GM23338 (cell line): ENCODE measurements around the gene THADA. TPM values are rescaled to one million over a fixed set of nuclear protein-coding genes. Genes with fewer than 3 reads are reported as not detected.
A peak's percentile ranks its signal among the peaks of the same experiment; 100 is the strongest.

Source experiments
- ATAC-seq: fragments of 200-7000 bp; cut with Tn5 transposase; 3 replicates; pipeline ENCODE4 v1.9.1; 2020
- DNase-seq: peaks from one replicate; pipeline ENCODE4 v3.0.0-alpha.2; 2015; ENCODE audit warnings: low spot score
- H2AFZ ChIP-seq: fragments of 200-600 bp; sonication (generic); 2 replicates; pipeline ENCODE4 v1.8.0; 2016; ENCODE audit warnings: antibody characterized with exemption, mild to moderate bottlenecking, moderate library complexity
- H3F3A ChIP-seq: fragments of 200-600 bp; sonication (generic); replicated peaks from 2 replicates; pipeline ENCODE4 v1.8.0; 2017; ENCODE audit warnings: antibody characterized with exemption, mixed run types, low read depth
- H3K27ac ChIP-seq: fragments of 200-600 bp; sonication (generic); 2 replicates; pipeline ENCODE4 v1.6.1; 2016; ENCODE audit warnings: low read depth
- H3K27me3 ChIP-seq: fragments of 200-600 bp; sonication (generic); 2 replicates; pipeline ENCODE4 v1.8.0; 2016; ENCODE audit warnings: mild to moderate bottlenecking, mixed run types, moderate library complexity; ENCODE audit not compliant: insufficient read depth
- H3K36me3 ChIP-seq: fragments of 200-600 bp; sonication (generic); 2 replicates; pipeline ENCODE4 v1.8.0; 2016; ENCODE audit warnings: mild to moderate bottlenecking; ENCODE audit not compliant: insufficient read depth
- H3K4me1 ChIP-seq: fragments of 200-600 bp; sonication (generic); 2 replicates; pipeline ENCODE4 v1.8.0; 2016; ENCODE audit warnings: mild to moderate bottlenecking, moderate library complexity; ENCODE audit not compliant: insufficient read depth
- H3K4me2 ChIP-seq: fragments of 200-600 bp; sonication (generic); 2 replicates; pipeline ENCODE4 v1.7.1; 2017; ENCODE audit warnings: mixed run types
- H3K4me3 ChIP-seq: fragments of 200-600 bp; sonication (generic); 2 replicates; pipeline ENCODE4 v1.6.1; 2016; ENCODE audit warnings: mixed run types
- H3K79me2 ChIP-seq: fragments of 200-600 bp; sonication (generic); replicated peaks from 2 replicates; pipeline ENCODE4 v1.8.0; 2017; ENCODE audit warnings: mild to moderate bottlenecking; ENCODE audit not compliant: insufficient read depth
- H3K9me2 ChIP-seq: fragments of 200-600 bp; sonication (generic); 2 replicates; pipeline ENCODE4 v1.8.0; 2017; ENCODE audit not compliant: insufficient read depth
- H4K20me1 ChIP-seq: fragments of 200-600 bp; sonication (generic); replicated peaks from 2 replicates; pipeline ENCODE4 v1.8.0; 2017; ENCODE audit warnings: mild to moderate bottlenecking; ENCODE audit not compliant: insufficient read depth
- H3K27ac Mint-ChIP-seq: 2 replicates; pipeline ENCODE4 v1.8.0; 2020; ENCODE audit warnings: inconsistent platforms, mild to moderate bottlenecking, moderate library complexity, mixed read lengths
- H3K27me3 Mint-ChIP-seq: 3 replicates; pipeline ENCODE4 v1.8.0; 2022; ENCODE audit warnings: low read depth, mild to moderate bottlenecking, moderate library complexity, mixed read lengths, inconsistent platforms; ENCODE audit not compliant: insufficient read depth, poor library complexity
- H3K36me3 Mint-ChIP-seq: 3 replicates; pipeline ENCODE4 v1.8.0; 2021; ENCODE audit warnings: low read depth, mild to moderate bottlenecking, inconsistent platforms, moderate library complexity, mixed read lengths
- H3K4me1 Mint-ChIP-seq: 3 replicates; pipeline ENCODE4 v1.8.0; 2020; ENCODE audit warnings: mild to moderate bottlenecking, inconsistent platforms, mixed read lengths
- H3K4me3 Mint-ChIP-seq: 3 replicates; pipeline ENCODE4 v1.8.0; 2021; ENCODE audit warnings: moderate library complexity, mild to moderate bottlenecking, inconsistent platforms, mixed read lengths
- H3K9me3 Mint-ChIP-seq: 3 replicates; pipeline ENCODE4 v1.8.0; 2020; ENCODE audit warnings: moderate library complexity, mild to moderate bottlenecking, inconsistent platforms, mixed read lengths
- CREB1 ChIP-seq: fragments of 250-450 bp; sonication (Bioruptor Pico); IDR thresholded peaks from 2 replicates; pipeline ENCODE4 v1.5.0; 2020; ENCODE audit warnings: low read depth, mild to moderate bottlenecking, moderate library complexity
- POLR2AphosphoS5 ChIP-seq: IDR thresholded peaks from 2 replicates; pipeline ENCODE4 v1.6.1; 2016; ENCODE audit warnings: antibody characterized with exemption, low read depth
- ZNF331 ChIP-seq: fragments of 250-450 bp; sonication (Bioruptor Pico); IDR thresholded peaks from 2 replicates; pipeline ENCODE4 v1.5.0; 2020; ENCODE audit warnings: low read depth, mild to moderate bottlenecking, moderate library complexity
- polyA plus RNA-seq: library from polyadenylated mRNA; unstranded; fragments of >200 nt; fragmentation: Nextera tagmentation; extraction: Ambion mirVana; gene quantifications from 2 replicates; pipeline ENCODE4 v1.2.1, GENCODE V29; 2016
- total RNA-seq: library from RNA; depleted of rRNA; stranded (reverse); fragments of >200 nt; shearing (Covaris generic); gene quantifications from 2 replicates; pipeline ENCODE4 v1.2.3, GENCODE V29; 2014
- TF ChIP-seq, protein P1 (sequence below), 2 experiments: fragments of 200-600 bp in 1 of 2; sonication (generic) in 1 of 2; conservative IDR thresholded peaks; 2 replicates each; pipeline versions ENCODE4 v1.5.1 to v1.6.1; 2016 to 2017; ENCODE audit warnings: antibody characterized with exemption in 2 of 2, low read depth in 2 of 2, mild to moderate bottlenecking in 2 of 2, moderate library complexity in 1 of 2
- TF ChIP-seq, protein P2 (sequence below): IDR thresholded peaks from one replicate; pipeline ENCODE4 v1.6.1; 2018; ENCODE audit warnings: antibody characterized with exemption; ENCODE audit not compliant: unreplicated experiment
- TF ChIP-seq, protein P3 (sequence below): fragments of 250-450 bp; sonication (Bioruptor Pico); IDR thresholded peaks from 2 replicates; pipeline ENCODE4 v1.5.0; 2020; ENCODE audit warnings: mild to moderate bottlenecking, moderate library complexity
- TF ChIP-seq, protein P4 (sequence below): IDR thresholded peaks from 2 replicates; pipeline ENCODE4 v1.6.1; 2016; ENCODE audit warnings: antibody characterized with exemption

The THADA gene
- total and polyA plus RNA-seq, 2 experiments from 2014 or later, result 17.0 to 30.7 TPM

DNA sequence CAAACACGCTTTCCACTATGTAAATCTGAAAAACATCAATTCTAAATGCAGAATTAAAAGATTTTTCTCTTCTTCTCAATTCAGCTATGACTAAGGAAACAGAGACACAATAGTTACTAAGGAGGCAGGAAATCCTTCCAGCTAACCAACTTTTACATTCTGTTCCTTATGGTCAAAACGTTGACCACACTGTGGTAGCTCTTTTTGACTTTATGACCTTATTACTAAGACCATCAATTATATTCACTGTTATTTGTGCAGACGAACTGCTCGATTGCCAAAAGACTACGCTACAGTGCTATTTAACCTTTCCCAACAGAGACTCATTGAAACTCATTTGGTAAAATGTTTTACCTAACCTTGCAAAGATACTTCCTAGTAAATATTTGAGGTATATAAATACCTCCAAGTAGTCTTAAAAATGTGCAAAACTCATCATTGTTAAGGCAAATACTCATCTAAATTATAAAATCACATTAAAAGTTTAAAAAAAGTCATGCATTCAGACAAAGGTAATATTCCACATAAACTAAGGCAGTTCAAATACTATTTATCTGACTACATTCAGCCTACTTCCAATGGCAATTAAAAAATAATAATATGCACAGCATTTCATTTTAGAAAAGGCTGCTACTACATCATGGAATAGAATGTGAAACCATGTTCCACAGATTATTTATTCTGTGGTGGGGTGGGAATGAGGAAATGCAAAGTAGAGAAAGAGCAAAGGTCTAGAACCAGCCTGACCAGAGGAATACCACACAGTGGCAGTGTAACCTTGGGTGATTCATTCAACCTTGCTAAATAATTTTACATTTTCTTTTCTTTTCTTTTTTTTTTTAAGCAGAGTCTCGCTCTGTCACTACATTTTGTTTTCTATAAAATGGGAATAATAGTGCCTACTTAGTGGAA is 139.9 kb downstream of the THADA start:
- Mint-ChIP-seq H3K4me3 (no peak overlapping the region), H3K4me1 (peaks cover 15% of the 10 kb centered on the region), H3K27ac (peak overlapping the region; percentile 47; the same call in 1 of the 2 replicates), H3K36me3 (no peaks in the 10 kb centered on the region), H3K27me3 (no peaks in the 10 kb centered on the region), H3K9me3 (no peaks in the 10 kb centered on the region)
- TF ChIP-seq CREB1 (no peak), POLR2AphosphoS5 (no peak)
- TF ChIP-seq, protein P1, sequence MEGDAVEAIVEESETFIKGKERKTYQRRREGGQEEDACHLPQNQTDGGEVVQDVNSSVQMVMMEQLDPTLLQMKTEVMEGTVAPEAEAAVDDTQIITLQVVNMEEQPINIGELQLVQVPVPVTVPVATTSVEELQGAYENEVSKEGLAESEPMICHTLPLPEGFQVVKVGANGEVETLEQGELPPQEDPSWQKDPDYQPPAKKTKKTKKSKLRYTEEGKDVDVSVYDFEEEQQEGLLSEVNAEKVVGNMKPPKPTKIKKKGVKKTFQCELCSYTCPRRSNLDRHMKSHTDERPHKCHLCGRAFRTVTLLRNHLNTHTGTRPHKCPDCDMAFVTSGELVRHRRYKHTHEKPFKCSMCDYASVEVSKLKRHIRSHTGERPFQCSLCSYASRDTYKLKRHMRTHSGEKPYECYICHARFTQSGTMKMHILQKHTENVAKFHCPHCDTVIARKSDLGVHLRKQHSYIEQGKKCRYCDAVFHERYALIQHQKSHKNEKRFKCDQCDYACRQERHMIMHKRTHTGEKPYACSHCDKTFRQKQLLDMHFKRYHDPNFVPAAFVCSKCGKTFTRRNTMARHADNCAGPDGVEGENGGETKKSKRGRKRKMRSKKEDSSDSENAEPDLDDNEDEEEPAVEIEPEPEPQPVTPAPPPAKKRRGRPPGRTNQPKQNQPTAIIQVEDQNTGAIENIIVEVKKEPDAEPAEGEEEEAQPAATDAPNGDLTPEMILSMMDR (conservative IDR thresholded peaks at IDR 0.05; ENCODE audit: low read depth in 2 of 2), result peak in 1 of 2 experiments; percentile 26; a peak in 2 of 4 replicates
- TF ChIP-seq, protein P2, sequence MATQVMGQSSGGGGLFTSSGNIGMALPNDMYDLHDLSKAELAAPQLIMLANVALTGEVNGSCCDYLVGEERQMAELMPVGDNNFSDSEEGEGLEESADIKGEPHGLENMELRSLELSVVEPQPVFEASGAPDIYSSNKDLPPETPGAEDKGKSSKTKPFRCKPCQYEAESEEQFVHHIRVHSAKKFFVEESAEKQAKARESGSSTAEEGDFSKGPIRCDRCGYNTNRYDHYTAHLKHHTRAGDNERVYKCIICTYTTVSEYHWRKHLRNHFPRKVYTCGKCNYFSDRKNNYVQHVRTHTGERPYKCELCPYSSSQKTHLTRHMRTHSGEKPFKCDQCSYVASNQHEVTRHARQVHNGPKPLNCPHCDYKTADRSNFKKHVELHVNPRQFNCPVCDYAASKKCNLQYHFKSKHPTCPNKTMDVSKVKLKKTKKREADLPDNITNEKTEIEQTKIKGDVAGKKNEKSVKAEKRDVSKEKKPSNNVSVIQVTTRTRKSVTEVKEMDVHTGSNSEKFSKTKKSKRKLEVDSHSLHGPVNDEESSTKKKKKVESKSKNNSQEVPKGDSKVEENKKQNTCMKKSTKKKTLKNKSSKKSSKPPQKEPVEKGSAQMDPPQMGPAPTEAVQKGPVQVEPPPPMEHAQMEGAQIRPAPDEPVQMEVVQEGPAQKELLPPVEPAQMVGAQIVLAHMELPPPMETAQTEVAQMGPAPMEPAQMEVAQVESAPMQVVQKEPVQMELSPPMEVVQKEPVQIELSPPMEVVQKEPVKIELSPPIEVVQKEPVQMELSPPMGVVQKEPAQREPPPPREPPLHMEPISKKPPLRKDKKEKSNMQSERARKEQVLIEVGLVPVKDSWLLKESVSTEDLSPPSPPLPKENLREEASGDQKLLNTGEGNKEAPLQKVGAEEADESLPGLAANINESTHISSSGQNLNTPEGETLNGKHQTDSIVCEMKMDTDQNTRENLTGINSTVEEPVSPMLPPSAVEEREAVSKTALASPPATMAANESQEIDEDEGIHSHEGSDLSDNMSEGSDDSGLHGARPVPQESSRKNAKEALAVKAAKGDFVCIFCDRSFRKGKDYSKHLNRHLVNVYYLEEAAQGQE, result no peak
- no peak for DNase-seq
- no peak overlapping the region for H3K4me2 ChIP-seq
- no peaks in the 10 kb centered on the region for H3K36me3 ChIP-seq
- no peak overlapping the region for H3K4me3 ChIP-seq
- no peaks in the 10 kb centered on the region for H3K4me1 ChIP-seq
- H3K9me2 ChIP-seq, result no peaks in the 10 kb centered on the region
- H4K20me1 ChIP-seq, result no peaks in the 10 kb centered on the region
- H2AFZ ChIP-seq, result no peak overlapping the region
- H3K27me3 ChIP-seq, result no peaks in the 10 kb centered on the region
- peak; percentile 38; the same call in 2 of the 3 replicates for ATAC-seq
- H3K79me2 ChIP-seq, result no peaks in the 10 kb centered on the region
- H3K27ac ChIP-seq, result no peak overlapping the region
- no peaks in the 10 kb centered on the region for H3F3A ChIP-seq

- H3K27ac ChIP-seq, result no peak overlapping the region
- Mint-ChIP-seq H3K27ac (no peak overlapping the region; the same call in 1 of the 2 replicates), H3K4me3 (no peak overlapping the region), H3K27me3 (no peaks in the 10 kb centered on the region), H3K4me1 (peaks cover 15% of the 10 kb centered on the region), H3K36me3 (no peaks in the 10 kb centered on the region), H3K9me3 (no peaks in the 10 kb centered on the region)
- no peak overlapping the region for H2AFZ ChIP-seq
- no peak overlapping the region for H3K4me3 ChIP-seq
- no peaks in the 10 kb centered on the region for H3K79me2 ChIP-seq
- no peak overlapping the region for H3K4me2 ChIP-seq
- no peaks in the 10 kb centered on the region for H3K4me1 ChIP-seq
- DNase-seq (no peak), ATAC-seq (no peak)
- H3K36me3 ChIP-seq, result no peaks in the 10 kb centered on the region
- H4K20me1 ChIP-seq, result no peaks in the 10 kb centered on the region
- no peaks in the 10 kb centered on the region for H3F3A ChIP-seq
- no peaks in the 10 kb centered on the region for H3K27me3 ChIP-seq
- H3K9me2 ChIP-seq, result no peaks in the 10 kb centered on the region
- TF ChIP-seq, protein P3, sequence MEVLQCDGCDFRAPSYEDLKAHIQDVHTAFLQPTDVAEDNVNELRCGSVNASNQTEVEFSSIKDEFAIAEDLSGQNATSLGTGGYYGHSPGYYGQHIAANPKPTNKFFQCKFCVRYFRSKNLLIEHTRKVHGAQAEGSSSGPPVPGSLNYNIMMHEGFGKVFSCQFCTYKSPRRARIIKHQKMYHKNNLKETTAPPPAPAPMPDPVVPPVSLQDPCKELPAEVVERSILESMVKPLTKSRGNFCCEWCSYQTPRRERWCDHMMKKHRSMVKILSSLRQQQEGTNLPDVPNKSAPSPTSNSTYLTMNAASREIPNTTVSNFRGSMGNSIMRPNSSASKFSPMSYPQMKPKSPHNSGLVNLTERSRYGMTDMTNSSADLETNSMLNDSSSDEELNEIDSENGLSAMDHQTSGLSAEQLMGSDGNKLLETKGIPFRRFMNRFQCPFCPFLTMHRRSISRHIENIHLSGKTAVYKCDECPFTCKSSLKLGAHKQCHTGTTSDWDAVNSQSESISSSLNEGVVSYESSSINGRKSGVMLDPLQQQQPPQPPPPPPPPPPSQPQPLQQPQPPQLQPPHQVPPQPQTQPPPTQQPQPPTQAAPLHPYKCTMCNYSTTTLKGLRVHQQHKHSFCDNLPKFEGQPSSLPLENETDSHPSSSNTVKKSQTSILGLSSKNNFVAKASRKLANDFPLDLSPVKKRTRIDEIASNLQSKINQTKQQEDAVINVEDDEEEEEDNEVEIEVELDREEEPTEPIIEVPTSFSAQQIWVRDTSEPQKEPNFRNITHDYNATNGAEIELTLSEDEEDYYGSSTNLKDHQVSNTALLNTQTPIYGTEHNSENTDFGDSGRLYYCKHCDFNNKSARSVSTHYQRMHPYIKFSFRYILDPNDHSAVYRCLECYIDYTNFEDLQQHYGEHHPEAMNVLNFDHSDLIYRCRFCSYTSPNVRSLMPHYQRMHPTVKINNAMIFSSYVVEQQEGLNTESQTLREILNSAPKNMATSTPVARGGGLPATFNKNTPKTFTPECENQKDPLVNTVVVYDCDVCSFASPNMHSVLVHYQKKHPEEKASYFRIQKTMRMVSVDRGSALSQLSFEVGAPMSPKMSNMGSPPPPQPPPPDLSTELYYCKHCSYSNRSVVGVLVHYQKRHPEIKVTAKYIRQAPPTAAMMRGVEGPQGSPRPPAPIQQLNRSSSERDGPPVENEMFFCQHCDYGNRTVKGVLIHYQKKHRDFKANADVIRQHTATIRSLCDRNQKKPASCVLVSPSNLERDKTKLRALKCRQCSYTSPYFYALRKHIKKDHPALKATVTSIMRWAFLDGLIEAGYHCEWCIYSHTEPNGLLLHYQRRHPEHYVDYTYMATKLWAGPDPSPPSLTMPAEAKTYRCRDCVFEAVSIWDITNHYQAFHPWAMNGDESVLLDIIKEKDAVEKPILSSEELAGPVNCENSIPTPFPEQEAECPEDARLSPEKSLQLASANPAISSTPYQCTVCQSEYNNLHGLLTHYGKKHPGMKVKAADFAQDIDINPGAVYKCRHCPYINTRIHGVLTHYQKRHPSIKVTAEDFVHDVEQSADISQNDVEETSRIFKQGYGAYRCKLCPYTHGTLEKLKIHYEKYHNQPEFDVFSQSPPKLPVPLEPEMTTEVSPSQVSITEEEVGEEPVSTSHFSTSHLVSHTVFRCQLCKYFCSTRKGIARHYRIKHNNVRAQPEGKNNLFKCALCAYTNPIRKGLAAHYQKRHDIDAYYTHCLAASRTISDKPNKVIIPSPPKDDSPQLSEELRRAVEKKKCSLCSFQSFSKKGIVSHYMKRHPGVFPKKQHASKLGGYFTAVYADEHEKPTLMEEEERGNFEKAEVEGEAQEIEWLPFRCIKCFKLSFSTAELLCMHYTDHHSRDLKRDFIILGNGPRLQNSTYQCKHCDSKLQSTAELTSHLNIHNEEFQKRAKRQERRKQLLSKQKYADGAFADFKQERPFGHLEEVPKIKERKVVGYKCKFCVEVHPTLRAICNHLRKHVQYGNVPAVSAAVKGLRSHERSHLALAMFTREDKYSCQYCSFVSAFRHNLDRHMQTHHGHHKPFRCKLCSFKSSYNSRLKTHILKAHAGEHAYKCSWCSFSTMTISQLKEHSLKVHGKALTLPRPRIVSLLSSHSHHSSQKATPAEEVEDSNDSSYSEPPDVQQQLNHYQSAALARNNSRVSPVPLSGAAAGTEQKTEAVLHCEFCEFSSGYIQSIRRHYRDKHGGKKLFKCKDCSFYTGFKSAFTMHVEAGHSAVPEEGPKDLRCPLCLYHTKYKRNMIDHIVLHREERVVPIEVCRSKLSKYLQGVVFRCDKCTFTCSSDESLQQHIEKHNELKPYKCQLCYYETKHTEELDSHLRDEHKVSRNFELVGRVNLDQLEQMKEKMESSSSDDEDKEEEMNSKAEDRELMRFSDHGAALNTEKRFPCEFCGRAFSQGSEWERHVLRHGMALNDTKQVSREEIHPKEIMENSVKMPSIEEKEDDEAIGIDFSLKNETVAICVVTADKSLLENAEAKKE (CRISPR knock-in tag), result no peak
- TF ChIP-seq ZNF331, result no peak
- TF ChIP-seq, protein P4, sequence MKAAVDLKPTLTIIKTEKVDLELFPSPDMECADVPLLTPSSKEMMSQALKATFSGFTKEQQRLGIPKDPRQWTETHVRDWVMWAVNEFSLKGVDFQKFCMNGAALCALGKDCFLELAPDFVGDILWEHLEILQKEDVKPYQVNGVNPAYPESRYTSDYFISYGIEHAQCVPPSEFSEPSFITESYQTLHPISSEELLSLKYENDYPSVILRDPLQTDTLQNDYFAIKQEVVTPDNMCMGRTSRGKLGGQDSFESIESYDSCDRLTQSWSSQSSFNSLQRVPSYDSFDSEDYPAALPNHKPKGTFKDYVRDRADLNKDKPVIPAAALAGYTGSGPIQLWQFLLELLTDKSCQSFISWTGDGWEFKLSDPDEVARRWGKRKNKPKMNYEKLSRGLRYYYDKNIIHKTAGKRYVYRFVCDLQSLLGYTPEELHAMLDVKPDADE, result no peak
Observed at GRCh38 chr2:43455296-43455695, 140.5 kb downstream of the THADA start.
